Cerebellar nuclear complex (tissue), 1 donor: ENCODE data around the gene SPARC.
"Not testable (repeated sequence)": the region's sequence is repeated elsewhere in the genome, so short reads cannot be mapped to it uniquely, and the experiment has no call there.

Experiments used
- DNase-seq, 2 experiments: peaks; one replicate each; lab custom pipeline; 2025; lab: John Stamatoyannopoulos, UW

SPARC gene

GRCh38 chr5:151686674-151687407 lies at the start of gene SPARC:
SPARC (minus strand) TSS chr5:151686915; CDS start chr5:151676188, 10,727 bp downstream.
- no peak for DNase-seq

- DNase-seq = no peak
Measured at GRCh38 chr5:151735646-151736045, 48.9 kb upstream of the SPARC start.

GRCh38 chr5:151734064-151734408 lies 47.3 kb upstream of the SPARC start:
- DNase-seq = no peak

- DNase-seq = no peak
Measured at GRCh38 chr5:151733358-151734063, 46.8 kb upstream of the SPARC start.

- DNase-seq = no peak
Measured at GRCh38 chr5:151730381-151730780, 43.7 kb upstream of the SPARC start.

- not testable (repeated sequence) for DNase-seq
Measured at GRCh38 chr5:151729597-151729996, 42.9 kb upstream of the SPARC start.

- no peak for DNase-seq
Measured at GRCh38 chr5:151724360-151724759, 37.6 kb upstream of the SPARC start.

- no peak for DNase-seq
Measured at GRCh38 chr5:151722546-151722945, 35.8 kb upstream of the SPARC start.

GRCh38 chr5:151721812-151722391 lies 35.2 kb upstream of the SPARC start:
- DNase-seq = no peak

GRCh38 chr5:151721087-151721646 lies 34.5 kb upstream of the SPARC start:
- no peak for DNase-seq

- no peak for DNase-seq
Measured at GRCh38 chr5:151720215-151720614, 33.5 kb upstream of the SPARC start.

- DNase-seq = no peak
Measured at GRCh38 chr5:151719228-151720000, 32.7 kb upstream of the SPARC start.

GRCh38 chr5:151718646-151719045 lies 31.9 kb upstream of the SPARC start:
- DNase-seq = no peak

- DNase-seq = no peak
Measured at GRCh38 chr5:151718153-151718552, 31.4 kb upstream of the SPARC start.

- no peak for DNase-seq
Measured at GRCh38 chr5:151717416-151717815, 30.7 kb upstream of the SPARC start.

GRCh38 chr5:151709109-151709735 lies 22.5 kb upstream of the SPARC start:
- DNase-seq = no peak

GRCh38 chr5:151708126-151708525 lies 21.4 kb upstream of the SPARC start:
- no peak for DNase-seq

- no peak for DNase-seq
Measured at GRCh38 chr5:151707567-151707966, 20.9 kb upstream of the SPARC start.

GRCh38 chr5:151706906-151707305 lies 20.2 kb upstream of the SPARC start:
- DNase-seq = no peak

GRCh38 chr5:151703780-151704179 lies 17.1 kb upstream of the SPARC start:
- no peak for DNase-seq

GRCh38 chr5:151703227-151703626 lies 16.5 kb upstream of the SPARC start:
- no peak for DNase-seq

- DNase-seq = no peak
Measured at GRCh38 chr5:151700820-151701219, 14.1 kb upstream of the SPARC start.
